B cell (primary cell): ENCODE results near the gene SENP2. TPM values are rescaled to one million over a fixed set of nuclear protein-coding genes. Genes with fewer than 3 reads are reported as not detected.

ENCODE experiments used
- ATAC-seq: fragments of 200-7000 bp; cut with Tn5 transposase; one replicate; pipeline ENCODE4 v1.10.0; 2021; ENCODE audit warnings: low read depth, mild to moderate bottlenecking, moderate number of reproducible peaks, moderate library complexity
- CTCF ChIA-PET: fragments of 350-600 bp; sonication (Branson Sonifier 250); formaldehyde crosslinking; loops from one replicate; lab custom pipeline; 2021; ENCODE audit warnings: antibody characterized with exemption, inconsistent platforms; lab: Charles Lee
- POLR2A ChIA-PET: fragments of 350-600 bp; sonication (Branson Sonifier 250); formaldehyde crosslinking; loops from one replicate; lab custom pipeline; 2021; ENCODE audit warnings: antibody characterized with exemption; lab: Charles Lee
- DNase-seq: peaks from one replicate; pipeline ENCODE4 v3.0.0; 2013
- H2AFZ ChIP-seq: 2 replicates; pipeline ENCODE4 v1.6.1; 2012; ENCODE audit warnings: mild to moderate bottlenecking, low read depth, low read length; ENCODE audit not compliant: insufficient read depth, poor library complexity, severe bottlenecking
- H3K27ac ChIP-seq, 2 donors: 1 replicate in 1 of 2; 2 replicates in 1 of 2; pipeline ENCODE4 v1.5.1; 2012 to 2013; ENCODE audit warnings: low read length in 2 of 2, mild to moderate bottlenecking in 2 of 2, moderate library complexity in 1 of 2
- H3K27me3 ChIP-seq, 4 experiments: fragments of 200-600 bp in 1 of 4; sonication (generic) in 1 of 4; replicated peaks in 1 of 4; 1 replicate in 2 of 4; 2 replicates in 2 of 4; pipeline versions ENCODE4 v1.6.1 to v1.7.0; 2013 to 2016; ENCODE audit warnings: low read length in 3 of 4, mild to moderate bottlenecking in 2 of 4, mixed read lengths in 1 of 4, moderate library complexity in 1 of 4; ENCODE audit not compliant: insufficient read depth in 4 of 4, control insufficient read depth in 3 of 4; ENCODE audit errors: control extremely low read depth in 1 of 4
- H3K36me3 ChIP-seq, 2 experiments: replicated peaks in 1 of 2; 1 replicate in 1 of 2; 2 replicates in 1 of 2; pipeline versions ENCODE4 v1.6.1 to v1.7.1; 2013; ENCODE audit warnings: low read length in 1 of 2; ENCODE audit not compliant: insufficient read depth in 2 of 2, control insufficient read depth in 1 of 2; ENCODE audit errors: control extremely low read depth in 1 of 2, extremely low read depth in 1 of 2
- H3K4me1 ChIP-seq, 2 donors: fragments of 200-600 bp in 1 of 2; sonication (generic) in 1 of 2; 1 replicate in 1 of 2; 2 replicates in 1 of 2; pipeline versions ENCODE4 v1.5.1 to v1.6.1; 2013 to 2017; ENCODE audit warnings: low read length in 2 of 2; ENCODE audit not compliant: control insufficient read depth in 2 of 2, insufficient read depth in 2 of 2
- H3K4me2 ChIP-seq: replicated peaks from 2 replicates; pipeline ENCODE3; 2012; ENCODE audit warnings: mild to moderate bottlenecking, low read depth, low read length; ENCODE audit not compliant: poor library complexity, severe bottlenecking
- H3K4me3 ChIP-seq, 5 experiments: fragments of 200-600 bp in 1 of 5; sonication (generic) in 1 of 5; 1 replicate in 3 of 5; 2 replicates in 2 of 5; pipeline versions ENCODE4 v1.5.1 to v1.7.0; 2011 to 2016; ENCODE audit warnings: low read length in 4 of 5, mild to moderate bottlenecking in 4 of 5, low read depth in 2 of 5, control low read depth in 1 of 5, moderate library complexity in 1 of 5; ENCODE audit not compliant: insufficient read depth in 1 of 5; ENCODE audit errors: control extremely low read depth in 1 of 5, extremely low read depth in 1 of 5
- H3K79me2 ChIP-seq: fragments of 200-600 bp; sonication (generic); one replicate; pipeline ENCODE4 v1.6.0; 2016; ENCODE audit warnings: low read length; ENCODE audit not compliant: control insufficient read depth, insufficient read depth
- H3K9ac ChIP-seq: fragments of 200-600 bp; sonication (generic); 2 replicates; pipeline ENCODE4 v1.6.1; 2017; ENCODE audit warnings: mild to moderate bottlenecking, low read length, moderate library complexity
- H3K9me3 ChIP-seq, 3 donors: one replicate each; pipeline versions ENCODE4 v1.6.1 to v1.7.1; 2013; ENCODE audit warnings: low read length in 2 of 3; ENCODE audit not compliant: control insufficient read depth in 2 of 3, insufficient read depth in 1 of 3; ENCODE audit errors: control extremely low read depth in 1 of 3
- H4K20me1 ChIP-seq: 2 replicates; pipeline ENCODE4 v1.6.0; 2012; ENCODE audit warnings: mild to moderate bottlenecking, low read length; ENCODE audit not compliant: insufficient read depth, control insufficient read depth, poor library complexity, severe bottlenecking
- H3K27ac Mint-ChIP-seq: one replicate; pipeline ENCODE4 v1.8.0; 2021; ENCODE audit warnings: mixed read lengths
- H3K27me3 Mint-ChIP-seq: one replicate; pipeline ENCODE4 v1.8.0; 2021; ENCODE audit warnings: mixed read lengths
- H3K4me1 Mint-ChIP-seq: one replicate; pipeline ENCODE4 v1.8.0; 2021; ENCODE audit warnings: mixed read lengths
- H3K4me3 Mint-ChIP-seq: one replicate; pipeline ENCODE4 v1.8.0; 2021; ENCODE audit warnings: mixed read lengths
- H3K9me3 Mint-ChIP-seq: one replicate; pipeline ENCODE4 v1.8.0; 2022; ENCODE audit warnings: mixed read lengths; ENCODE audit not compliant: insufficient read depth
- EZH2 ChIP-seq: IDR thresholded peaks from 2 replicates; pipeline ENCODE4 v1.6.1; 2012; ENCODE audit warnings: borderline replicate concordance, low read depth, mild to moderate bottlenecking, moderate library complexity, low read length; ENCODE audit not compliant: insufficient read depth, poor library complexity, severe bottlenecking
- WGBS: methylation state at CpG from one replicate; pipeline ENCODE4 v1.1.5; 2013; ENCODE audit warnings: missing lambda C conversion rate; ENCODE audit not compliant: insufficient coverage; 5-methylcytosine and 5-hydroxymethylcytosine counted together
- intact Hi-C: fragments of 100-400 bp; cut with micrococcal nuclease; formaldehyde crosslinking; loops from one replicate; pipeline ENCODE4 v1.10.0; 2022
- polyA plus RNA-seq: library from polyadenylated mRNA; depleted of rRNA; stranded (reverse); fragments of >200 nt; gene quantifications from 2 replicates; pipeline ENCODE4 v1.2.3, GENCODE V29; 2012
- small RNA-seq: library from RNA; depleted of rRNA; stranded (forward); fragments of <200 nt; gene quantifications from one replicate; pipeline ENCODE3, GENCODE V24; 2012; ENCODE audit warnings: low replicate concordance, low read depth; ENCODE audit not compliant: insufficient read length
- total RNA-seq, 2 donors: library from RNA; stranded (reverse); fragments of 120-200 nt in 1 of 2; gene quantifications; 1 replicate in 1 of 2; 2 replicates in 1 of 2; pipeline versions ENCODE4 v1.2.3 to v1.2.4, GENCODE V29; 2013 to 2022
- TF ChIP-seq, protein P1 (sequence below): fragments of 200-600 bp; IDR thresholded peaks from one replicate; pipeline ENCODE4 v1.8.0; 2022; ENCODE audit warnings: antibody characterized with exemption, mild to moderate bottlenecking

The SENP2 gene
- total and polyA plus RNA-seq, 2 donors (not counting 1 experiment from before 2014, with no cell fraction given), result 7.2 to 43.4 TPM

DNA sequence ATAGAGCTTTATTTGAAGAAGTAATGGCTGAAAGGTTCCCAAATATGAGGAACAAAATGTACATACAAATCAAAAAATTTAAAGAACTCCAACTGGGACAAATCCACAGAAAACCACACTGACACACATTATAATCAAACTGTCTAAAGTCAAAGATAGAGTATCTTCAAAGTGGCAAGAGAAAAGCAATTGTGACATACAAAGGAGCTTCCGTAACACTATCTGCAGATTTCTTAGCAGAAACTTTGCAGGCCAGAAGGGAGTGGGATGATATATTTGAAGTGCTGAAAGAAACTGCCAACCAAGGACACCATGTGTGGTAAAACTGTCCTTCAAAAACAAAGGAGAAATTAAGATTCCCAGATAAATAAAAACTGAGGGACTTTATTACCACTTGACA is 91.9 kb downstream of the SENP2 start:
- WGBS, result no CpG with 5 or more reads among the region's 1 CpG
- H3K79me2 ChIP-seq, result no peaks in the 10 kb centered on the region
- peaks cover 20% of the 10 kb centered on the region for H3K9me3 Mint-ChIP-seq

GRCh38 chr3:185680231-185680630 is 94.1 kb downstream of the SENP2 start:
- H3K27me3 Mint-ChIP-seq, result peaks cover 19% of the 10 kb centered on the region
- Histone ChIP-seq H3K9ac (no peak overlapping the region), H3K79me2 (no peaks in the 10 kb centered on the region), H4K20me1 (no peaks in the 10 kb centered on the region), H3K4me1 (no peaks in the 10 kb centered on the region), H3K27ac (no peak overlapping the region), H3K27me3 (no peaks in the 10 kb centered on the region), H3K4me3 (no peak overlapping the region), H2AFZ (no peak overlapping the region), H3K36me3 (no peaks in the 10 kb centered on the region), H3K4me2 (no peak overlapping the region), H3K9me3 (peaks cover 0 to 1% (median 0%) of the 10 kb centered on the region in 3 donors)
- no peak overlapping the region for H3K4me3 Mint-ChIP-seq
- DNase-seq, result no peak
- H3K4me1 Mint-ChIP-seq, result no peaks in the 10 kb centered on the region
- ATAC-seq, result no peak
- intact Hi-C loops, result no loop called here
- ChIA-PET CTCF (no interaction called here), POLR2A (no interaction called here)
- H3K9me3 Mint-ChIP-seq, result peaks cover 20% of the 10 kb centered on the region
- H3K27ac Mint-ChIP-seq, result no peak overlapping the region
- 100% methylated on average over 2 of the region's 4 CpGs for WGBS
- TF ChIP-seq EZH2, result no peak
- TF ChIP-seq, protein P1, sequence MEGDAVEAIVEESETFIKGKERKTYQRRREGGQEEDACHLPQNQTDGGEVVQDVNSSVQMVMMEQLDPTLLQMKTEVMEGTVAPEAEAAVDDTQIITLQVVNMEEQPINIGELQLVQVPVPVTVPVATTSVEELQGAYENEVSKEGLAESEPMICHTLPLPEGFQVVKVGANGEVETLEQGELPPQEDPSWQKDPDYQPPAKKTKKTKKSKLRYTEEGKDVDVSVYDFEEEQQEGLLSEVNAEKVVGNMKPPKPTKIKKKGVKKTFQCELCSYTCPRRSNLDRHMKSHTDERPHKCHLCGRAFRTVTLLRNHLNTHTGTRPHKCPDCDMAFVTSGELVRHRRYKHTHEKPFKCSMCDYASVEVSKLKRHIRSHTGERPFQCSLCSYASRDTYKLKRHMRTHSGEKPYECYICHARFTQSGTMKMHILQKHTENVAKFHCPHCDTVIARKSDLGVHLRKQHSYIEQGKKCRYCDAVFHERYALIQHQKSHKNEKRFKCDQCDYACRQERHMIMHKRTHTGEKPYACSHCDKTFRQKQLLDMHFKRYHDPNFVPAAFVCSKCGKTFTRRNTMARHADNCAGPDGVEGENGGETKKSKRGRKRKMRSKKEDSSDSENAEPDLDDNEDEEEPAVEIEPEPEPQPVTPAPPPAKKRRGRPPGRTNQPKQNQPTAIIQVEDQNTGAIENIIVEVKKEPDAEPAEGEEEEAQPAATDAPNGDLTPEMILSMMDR, result no peak

More for the DNA sequence above, 91.9 kb downstream of the SENP2 start:
- Histone ChIP-seq H4K20me1 (no peaks in the 10 kb centered on the region), H3K4me2 (no peak overlapping the region), H2AFZ (no peak overlapping the region), H3K27ac (no peak overlapping the region), H3K27me3 (peaks cover 0 to under 1% (median 0%) of the 10 kb centered on the region in 4 experiments), H3K36me3 (no peaks in the 10 kb centered on the region), H3K4me3 (no peak overlapping the region), H3K9ac (no peak overlapping the region), H3K9me3 (peaks cover 0 to 1% (median 0%) of the 10 kb centered on the region in 3 donors), H3K4me1 (no peaks in the 10 kb centered on the region)
- DNase-seq (no peak), ATAC-seq (no peak)
- Mint-ChIP-seq H3K27ac (no peak overlapping the region), H3K27me3 (peaks cover 20% of the 10 kb centered on the region), H3K4me1 (no peaks in the 10 kb centered on the region), H3K4me3 (no peak overlapping the region)
- ChIA-PET POLR2A (no interaction called here), CTCF (interaction anchor here (2.5 kb wide), 1 partner anchor 90 kb away, joined by 12 read pairs; no protein-coding TSS in a partner anchor)
- intact Hi-C loops, result no loop called here
- no peak for TF ChIP-seq EZH2
- TF ChIP-seq, protein P1, result no peak

Small RNA genes within 50 kb of the gene (small RNA-seq; reads per million reads assigned to genes)
- gene AC133473.1, result not detected

Other genes starting within 250 kb of the SENP2 start
- 9.2 and 10.9 TPM in 2 replicates for gene MAP3K13, start 223.2 kb upstream of the SENP2 start, total RNA-seq
- 5.7 and 7.8 TPM in 2 replicates for gene MAP3K13, start 223.2 kb upstream of the SENP2 start, polyA plus RNA-seq
- gene TMEM41A, start 87.3 kb upstream of the SENP2 start, total RNA-seq, result 21.2 and 23.7 TPM in 2 replicates
- 8.4 and 8.5 TPM in 2 replicates for gene TMEM41A, start 87.3 kb upstream of the SENP2 start, polyA plus RNA-seq
- not detected in 2 replicates for gene LIPH, start 33.7 kb upstream of the SENP2 start, total RNA-seq
- gene LIPH, start 33.7 kb upstream of the SENP2 start, polyA plus RNA-seq, result not detected in 2 replicates
- gene IGF2BP2, start 238.7 kb downstream of the SENP2 start, total RNA-seq, result not detected in 2 replicates
- 0.01 TPM in 1 of 2 replicates, not detected in the other for gene IGF2BP2, start 238.7 kb downstream of the SENP2 start, polyA plus RNA-seq